Karpas-422 (cell line): ENCODE measurements around the gene PRX. TPM values are rescaled to one million over a fixed set of nuclear protein-coding genes. Genes with fewer than 3 reads are reported as not detected.

Source experiments
- DNase-seq: peaks from one replicate; pipeline ENCODE4 v3.0.0-alpha.2; 2015
- H2AFZ ChIP-seq: fragments of 200-600 bp; sonication (generic); 2 replicates; pipeline ENCODE4 v1.6.1; 2014; ENCODE audit warnings: antibody characterized with exemption, low read length, mixed read lengths
- H3K27ac ChIP-seq: fragments of 200-600 bp; sonication (generic); 2 replicates; pipeline ENCODE4 v1.5.1; 2014; ENCODE audit warnings: mild to moderate bottlenecking, low read length, moderate library complexity
- H3K27me3 ChIP-seq: fragments of 200-600 bp; sonication (generic); 2 replicates; pipeline ENCODE4 v1.6.1; 2014; ENCODE audit warnings: low read length, mixed read lengths
- H3K36me3 ChIP-seq: fragments of 200-600 bp; sonication (generic); 2 replicates; pipeline ENCODE4 v1.6.1; 2014; ENCODE audit warnings: low read length, mixed read lengths; ENCODE audit not compliant: insufficient read depth
- H3K4me1 ChIP-seq: fragments of 200-600 bp; sonication (generic); 2 replicates; pipeline ENCODE4 v1.6.1; 2014; ENCODE audit warnings: mild to moderate bottlenecking, low read length, mixed read lengths
- H3K4me2 ChIP-seq: fragments of 200-600 bp; sonication (generic); 2 replicates; pipeline ENCODE4 v1.6.1; 2014; ENCODE audit warnings: low read length, low read depth, mild to moderate bottlenecking; ENCODE audit not compliant: poor library complexity, severe bottlenecking
- H3K4me3 ChIP-seq: fragments of 200-600 bp; sonication (generic); 2 replicates; pipeline ENCODE4 v1.5.1; 2014; ENCODE audit warnings: mild to moderate bottlenecking, antibody characterized with exemption, low read length, mixed read lengths
- H3K79me2 ChIP-seq: fragments of 200-600 bp; sonication (generic); 2 replicates; pipeline ENCODE4 v1.6.1; 2014; ENCODE audit warnings: mild to moderate bottlenecking, low read length, mixed read lengths
- H3K9ac ChIP-seq: fragments of 200-600 bp; sonication (generic); 2 replicates; pipeline ENCODE4 v1.6.0; 2014; ENCODE audit warnings: low read length
- H3K9me2 ChIP-seq: fragments of 200-600 bp; sonication (generic), shearing (Covaris generic); replicated peaks from 2 replicates; pipeline ENCODE4 v1.6.0; 2014; ENCODE audit warnings: mild to moderate bottlenecking, low read length, moderate library complexity; ENCODE audit not compliant: insufficient read depth
- H3K9me3 ChIP-seq: fragments of 300-700, 200-600 bp; sonication (generic); 2 replicates; pipeline ENCODE4 v1.6.1; 2014; ENCODE audit warnings: low read length, mixed read lengths
- H4K20me1 ChIP-seq: fragments of 200-600 bp; sonication (generic); 2 replicates; pipeline ENCODE4 v1.6.1; 2014; ENCODE audit warnings: mild to moderate bottlenecking, antibody characterized with exemption, low read length, low read depth; ENCODE audit not compliant: insufficient read depth
- total RNA-seq: library from RNA; depleted of rRNA; stranded (reverse); fragments of >200 nt; shearing (Covaris generic); gene quantifications from 2 replicates; pipeline ENCODE4 v1.2.3, GENCODE V29; 2014; ENCODE audit warnings: low replicate concordance

The PRX gene
- total RNA-seq, 1 experiment from 2014 or later, result 0.56 TPM

- no peaks in the 10 kb centered on the region for H3K9me3 ChIP-seq
- no peaks in the 10 kb centered on the region for H3K36me3 ChIP-seq
- DNase-seq, result peak; percentile 95
- peak overlapping the region; percentile 94 for H2AFZ ChIP-seq
- peak overlapping the region; percentile 68 for H3K4me3 ChIP-seq
- H3K79me2 ChIP-seq, result no peaks in the 10 kb centered on the region
- H3K4me1 ChIP-seq, result peaks cover 9% of the 10 kb centered on the region
- no peak overlapping the region for H3K27ac ChIP-seq
- H3K9ac ChIP-seq, result peak overlapping the region; percentile 72
- H3K27me3 ChIP-seq, result no peaks in the 10 kb centered on the region
- no peaks in the 10 kb centered on the region for H4K20me1 ChIP-seq
- peak overlapping the region; percentile 89 for H3K4me2 ChIP-seq
- H3K9me2 ChIP-seq, result no peaks in the 10 kb centered on the region
These were observed 9.8 kb downstream of the PRX start for GRCh38 chr19:40403262-40403984.

GRCh38 chr19:40400559-40400958 lies 12.6 kb downstream of the PRX start:
- no peaks in the 10 kb centered on the region for H3K36me3 ChIP-seq

GRCh38 chr19:40398417-40399131 lies 14.6 kb downstream of the PRX start:
- Histone ChIP-seq H3K9me3 (no peaks in the 10 kb centered on the region), H3K36me3 (no peaks in the 10 kb centered on the region), H4K20me1 (no peaks in the 10 kb centered on the region), H3K4me3 (no peak overlapping the region), H3K4me2 (no peak overlapping the region), H2AFZ (no peak overlapping the region), H3K27me3 (no peaks in the 10 kb centered on the region), H3K9me2 (no peaks in the 10 kb centered on the region), H3K4me1 (peaks cover 4% of the 10 kb centered on the region), H3K27ac (no peak overlapping the region), H3K79me2 (no peaks in the 10 kb centered on the region), H3K9ac (no peak overlapping the region)
- DNase-seq, result no peak

More at GRCh38 chr19:40400559-40400958, 12.6 kb downstream of the PRX start:
- Histone ChIP-seq H3K4me1 (peaks cover 9% of the 10 kb centered on the region), H2AFZ (no peak overlapping the region), H3K79me2 (no peaks in the 10 kb centered on the region), H3K4me2 (no peak overlapping the region), H3K9me2 (no peaks in the 10 kb centered on the region), H3K27ac (no peak overlapping the region), H4K20me1 (no peaks in the 10 kb centered on the region), H3K4me3 (no peak overlapping the region), H3K9me3 (no peaks in the 10 kb centered on the region), H3K9ac (no peak overlapping the region), H3K27me3 (no peaks in the 10 kb centered on the region)
- no peak for DNase-seq

- Histone ChIP-seq H3K9me3 (no peaks in the 10 kb centered on the region), H3K9me2 (no peaks in the 10 kb centered on the region), H3K4me1 (no peaks in the 10 kb centered on the region), H3K27me3 (no peaks in the 10 kb centered on the region), H3K27ac (no peak overlapping the region), H4K20me1 (no peaks in the 10 kb centered on the region), H3K4me2 (no peak overlapping the region), H2AFZ (no peak overlapping the region), H3K4me3 (no peak overlapping the region), H3K79me2 (no peaks in the 10 kb centered on the region), H3K36me3 (no peaks in the 10 kb centered on the region), H3K9ac (no peak overlapping the region)
- no peak for DNase-seq
These were observed 15.6 kb downstream of the PRX start for GRCh38 chr19:40397568-40397906.

- no peaks in the 10 kb centered on the region for H3K79me2 ChIP-seq
- H4K20me1 ChIP-seq, result no peaks in the 10 kb centered on the region
- H3K9ac ChIP-seq, result no peak overlapping the region
- H3K4me1 ChIP-seq, result no peaks in the 10 kb centered on the region
- H2AFZ ChIP-seq, result no peak overlapping the region
- DNase-seq, result no peak
- no peak overlapping the region for H3K27ac ChIP-seq
- H3K27me3 ChIP-seq, result no peaks in the 10 kb centered on the region
- H3K9me3 ChIP-seq, result no peaks in the 10 kb centered on the region
- no peaks in the 10 kb centered on the region for H3K36me3 ChIP-seq
- no peak overlapping the region for H3K4me3 ChIP-seq
- H3K9me2 ChIP-seq, result no peaks in the 10 kb centered on the region
- H3K4me2 ChIP-seq, result no peak overlapping the region
These were observed 16.2 kb downstream of the PRX start for GRCh38 chr19:40396886-40397567.

GRCh38 chr19:40395956-40396355 lies 17.2 kb downstream of the PRX start:
- H3K27me3 ChIP-seq, result no peaks in the 10 kb centered on the region
- no peak overlapping the region for H3K4me2 ChIP-seq
- H3K9me3 ChIP-seq, result no peaks in the 10 kb centered on the region
- no peak overlapping the region for H3K9ac ChIP-seq
- H3K79me2 ChIP-seq, result no peaks in the 10 kb centered on the region
- no peaks in the 10 kb centered on the region for H3K36me3 ChIP-seq
- no peak overlapping the region for H3K27ac ChIP-seq
- H4K20me1 ChIP-seq, result no peaks in the 10 kb centered on the region
- H3K9me2 ChIP-seq, result no peaks in the 10 kb centered on the region
- no peaks in the 10 kb centered on the region for H3K4me1 ChIP-seq
- H2AFZ ChIP-seq, result no peak overlapping the region
- DNase-seq, result no peak
- no peak overlapping the region for H3K4me3 ChIP-seq

- Histone ChIP-seq H3K27ac (no peak overlapping the region), H3K4me3 (no peak overlapping the region), H2AFZ (no peak overlapping the region), H3K4me2 (no peak overlapping the region), H3K79me2 (no peaks in the 10 kb centered on the region), H3K9ac (no peak overlapping the region), H3K4me1 (no peaks in the 10 kb centered on the region), H3K36me3 (no peaks in the 10 kb centered on the region), H4K20me1 (no peaks in the 10 kb centered on the region), H3K9me2 (no peaks in the 10 kb centered on the region), H3K27me3 (no peaks in the 10 kb centered on the region), H3K9me3 (no peaks in the 10 kb centered on the region)
- no peak for DNase-seq
These were observed 18.4 kb downstream of the PRX start for GRCh38 chr19:40394816-40395210.
